Caki2 (cell line): ENCODE measurements around the gene MAP4K1. TPM values are rescaled to one million over a fixed set of nuclear protein-coding genes. Genes with fewer than 3 reads are reported as not detected.
"Not testable (repeated sequence)": the region's sequence is repeated elsewhere in the genome, so short reads cannot be mapped to it uniquely, and the experiment has no call there.

Source experiments
- DNase-seq: peaks from one replicate; pipeline ENCODE4 v3.0.0-alpha.2; 2015; ENCODE audit warnings: low read depth
- in situ Hi-C: cut with HindIII; loops from 2 replicates; pipeline ENCODE4 v1.10.0; 2016; ENCODE audit warnings: low sequenced_read_pairs, low pct_unique_long_range_greater_than_20kb, mixed read lengths
- total RNA-seq: library from RNA; depleted of rRNA; stranded (reverse); fragments of >200 nt; shearing (Covaris generic); gene quantifications from 2 replicates; pipeline ENCODE4 v1.2.3, GENCODE V29; 2014; ENCODE audit warnings: low replicate concordance

Gene MAP4K1
- total RNA-seq, 1 experiment from 2014 or later, result 1.3 TPM

- in situ Hi-C loops, result no loop called here
- peak; percentile 74 for DNase-seq
These were observed 58.0 kb downstream of the MAP4K1 start for GRCh38 chr19:38559428-38560401.

GRCh38 chr19:38558933-38559332 is 58.8 kb downstream of the MAP4K1 start:
- DNase-seq, in situ Hi-C loops: not testable (repeated sequence)

- DNase-seq, result peak; percentile 18
- in situ Hi-C loops, result no loop called here
These were observed 60.5 kb downstream of the MAP4K1 start for GRCh38 chr19:38557205-38557799.

- no peak for DNase-seq
- in situ Hi-C loops, result no loop called here
These were observed 61.1 kb downstream of the MAP4K1 start for GRCh38 chr19:38556521-38557174.

GRCh38 chr19:38555200-38555599 is 62.6 kb downstream of the MAP4K1 start:
- DNase-seq, result no peak
- in situ Hi-C loops, result no loop called here

GRCh38 chr19:38554676-38555141 is 63.0 kb downstream of the MAP4K1 start:
- DNase-seq, result no peak
- in situ Hi-C loops, result no loop called here

GRCh38 chr19:38553239-38553638 is 64.5 kb downstream of the MAP4K1 start:
- in situ Hi-C loops, DNase-seq: not testable (repeated sequence)

GRCh38 chr19:38551450-38551813 is 66.3 kb downstream of the MAP4K1 start:
- in situ Hi-C loops, result no loop called here
- DNase-seq, result no peak

DNA sequence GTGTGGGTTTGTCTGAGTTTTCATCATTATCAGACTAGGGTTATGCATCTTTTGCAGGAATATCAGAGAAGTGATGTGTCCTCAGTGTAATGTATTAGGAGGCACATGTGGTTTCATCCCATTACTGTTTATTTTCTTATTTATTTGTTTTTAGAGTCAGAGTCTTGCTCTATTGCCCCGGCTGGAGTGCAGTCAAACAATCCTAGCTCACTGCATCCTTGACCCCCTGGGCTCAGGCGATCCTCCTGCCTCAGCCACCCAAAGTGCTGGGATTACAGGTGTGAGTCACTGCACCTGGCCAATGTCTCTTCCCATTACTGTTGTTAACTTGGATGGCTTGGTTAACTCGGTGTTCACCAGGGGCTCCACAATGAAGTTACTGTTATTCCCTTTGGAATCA is 67.4 kb downstream of the MAP4K1 start:
- no peak for DNase-seq
- in situ Hi-C loops, result no loop called here

- DNase-seq, result no peak
- in situ Hi-C loops, result loop anchor here (25.0 kb wide), 1 partner anchor 237 kb away; the partner anchor contains the start of gene LGALS7B
These were observed 67.8 kb downstream of the MAP4K1 start for GRCh38 chr19:38549942-38550341.

GRCh38 chr19:38549061-38549460 is 68.7 kb downstream of the MAP4K1 start:
- DNase-seq, result no peak
- in situ Hi-C loops, result loop anchor here (25.0 kb wide), 1 partner anchor 238 kb away; the partner anchor contains the start of gene LGALS7B

GRCh38 chr19:38547421-38547820 is 70.3 kb downstream of the MAP4K1 start:
- no peak for DNase-seq
- in situ Hi-C loops, result loop anchor here (25.0 kb wide), 1 partner anchor 240 kb away; the partner anchor contains the start of gene LGALS7B

DNA sequence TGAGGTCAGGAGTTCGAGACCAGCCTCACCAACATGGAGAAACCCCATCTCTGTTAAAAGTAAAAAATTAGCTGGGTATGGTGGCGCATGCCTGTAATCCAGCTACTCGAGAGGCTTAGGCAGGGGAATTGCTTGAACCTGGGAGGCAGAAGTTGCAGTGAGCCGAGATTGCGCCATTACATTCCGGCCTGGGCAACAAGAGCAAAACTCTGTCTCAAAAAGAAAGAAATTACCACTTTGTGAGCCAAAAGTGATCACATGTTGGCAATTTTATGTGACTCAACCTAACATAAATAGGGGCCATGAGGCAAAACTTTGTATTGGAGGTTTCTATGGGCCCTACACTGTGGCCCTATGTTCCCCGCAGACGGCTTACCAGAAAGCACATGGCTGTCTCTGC is 72.2 kb downstream of the MAP4K1 start:
- in situ Hi-C loops, result loop anchor here (25.0 kb wide), 1 partner anchor 242 kb away; the partner anchor contains the start of gene LGALS7B
- no peak for DNase-seq

GRCh38 chr19:38544569-38545315 is 73.0 kb downstream of the MAP4K1 start:
- peak; percentile 59 for DNase-seq
- in situ Hi-C loops, result loop anchor here (25.0 kb wide), 1 partner anchor 243 kb away; the partner anchor contains the start of gene LGALS7B

- in situ Hi-C loops, result loop anchor here (25.0 kb wide), 1 partner anchor 243 kb away; the partner anchor contains the start of gene LGALS7B
- peak; percentile 99 for DNase-seq
These were observed 73.8 kb downstream of the MAP4K1 start for GRCh38 chr19:38543807-38544568.

GRCh38 chr19:38543286-38543806 is 74.4 kb downstream of the MAP4K1 start:
- in situ Hi-C loops, result loop anchor here (25.0 kb wide), 1 partner anchor 244 kb away; the partner anchor contains the start of gene LGALS7B
- DNase-seq, result no peak

DNA sequence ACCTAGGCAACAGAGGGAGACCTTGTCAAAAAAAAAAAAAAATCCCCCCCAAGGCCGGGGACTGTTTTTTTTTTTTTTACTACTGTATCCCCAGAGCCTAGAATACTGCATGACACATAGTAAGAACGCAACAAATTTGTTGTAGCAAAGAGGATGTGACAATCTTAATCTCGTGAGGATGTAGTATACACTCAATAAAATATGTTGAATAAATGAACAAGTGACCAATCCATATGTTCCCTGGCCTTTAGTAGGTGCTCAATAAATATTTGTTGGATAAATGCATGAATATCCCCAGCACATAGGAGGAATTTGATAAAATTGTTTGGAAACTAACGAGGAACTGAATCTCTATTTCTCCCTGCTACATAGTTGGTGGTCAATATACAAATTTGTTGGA is 75.7 kb downstream of the MAP4K1 start:
- in situ Hi-C loops, result loop anchor here (25.0 kb wide), 1 partner anchor 245 kb away; the partner anchor contains the start of gene LGALS7B
- no peak for DNase-seq
